NB4 (cell line): ENCODE results near the gene VEZF1.

ENCODE experiments used
- CTCF ChIP-seq: IDR thresholded peaks from one replicate; pipeline ENCODE4 v1.5.1; 2012; ENCODE audit warnings: low read depth, low read length
- MAX ChIP-seq: IDR thresholded peaks from 2 replicates; pipeline ENCODE4 v1.6.1; 2011; ENCODE audit warnings: low read depth, low read length
- POLR2A ChIP-seq: IDR thresholded peaks from 2 replicates; pipeline ENCODE4 v1.6.1; 2011; ENCODE audit warnings: mild to moderate bottlenecking; ENCODE audit not compliant: insufficient read length; ENCODE audit errors: extremely low read depth

- TF ChIP-seq MAX (no peak), CTCF (no peak), POLR2A (no peak)
Observed at GRCh38 chr17:57970710-57971109, 17.3 kb downstream of the VEZF1 start.
